WERI-Rb-1 (cell line): ENCODE data around the gene PCDHAC1.
A peak's percentile ranks its signal among the peaks of the same experiment; 100 is the strongest.

Experiments
- DNase-seq: peaks from one replicate; pipeline ENCODE4 v3.0.0-alpha.2; 2020
- H3K27ac ChIP-seq: fragments of 250-450 bp; sonication (Bioruptor Pico); 2 replicates; pipeline ENCODE4 v1.5.1; 2020; ENCODE audit warnings: mild to moderate bottlenecking, moderate library complexity
- H3K27me3 ChIP-seq: fragments of 250-450 bp; sonication (Bioruptor Pico); 2 replicates; pipeline ENCODE4 v1.5.1; 2021; ENCODE audit warnings: mild to moderate bottlenecking, low read depth, moderate library complexity; ENCODE audit not compliant: insufficient read depth, severe bottlenecking
- H3K36me3 ChIP-seq: fragments of 250-450 bp; sonication (Bioruptor Pico); 2 replicates; pipeline ENCODE4 v1.5.1; 2020; ENCODE audit warnings: mild to moderate bottlenecking, moderate library complexity
- H3K4me3 ChIP-seq: 2 replicates; pipeline ENCODE4 v1.5.1; 2011; ENCODE audit warnings: low read depth, mild to moderate bottlenecking, control low read depth, low read length
- H3K9me3 ChIP-seq: fragments of 250-450 bp; sonication (Bioruptor Pico); 2 replicates; pipeline ENCODE4 v1.5.1; 2021; ENCODE audit warnings: mild to moderate bottlenecking, moderate library complexity; ENCODE audit not compliant: severe bottlenecking
- CTCF ChIP-seq: IDR thresholded peaks from 2 replicates; pipeline ENCODE4 v1.5.1; 2011; ENCODE audit warnings: low read depth, mild to moderate bottlenecking, control low read depth, inconsistent platforms, low read length

PCDHAC1 gene

GRCh38 chr5:140964356-140964755 is 38.3 kb downstream of the PCDHAC1 start:
- Histone ChIP-seq H3K4me3 (no peak overlapping the region), H3K36me3 (peaks cover 9% of the 10 kb centered on the region), H3K9me3 (no peaks in the 10 kb centered on the region), H3K27ac (peak overlapping the region; percentile 81; the same call in 1 of the 2 replicates), H3K27me3 (no peaks in the 10 kb centered on the region)
- DNase-seq, result no peak
- TF ChIP-seq CTCF, result no peak

- DNase-seq, result no peak
- H3K27ac ChIP-seq, result peak overlapping the region; percentile 81
- H3K27me3 ChIP-seq, result no peaks in the 10 kb centered on the region
- H3K36me3 ChIP-seq, result peaks cover 9% of the 10 kb centered on the region
- peak overlapping the region; percentile 82 for H3K4me3 ChIP-seq
- no peak for TF ChIP-seq CTCF
- H3K9me3 ChIP-seq, result no peaks in the 10 kb centered on the region
Measured at GRCh38 chr5:140965905-140966292, 39.8 kb downstream of the PCDHAC1 start.

DNA sequence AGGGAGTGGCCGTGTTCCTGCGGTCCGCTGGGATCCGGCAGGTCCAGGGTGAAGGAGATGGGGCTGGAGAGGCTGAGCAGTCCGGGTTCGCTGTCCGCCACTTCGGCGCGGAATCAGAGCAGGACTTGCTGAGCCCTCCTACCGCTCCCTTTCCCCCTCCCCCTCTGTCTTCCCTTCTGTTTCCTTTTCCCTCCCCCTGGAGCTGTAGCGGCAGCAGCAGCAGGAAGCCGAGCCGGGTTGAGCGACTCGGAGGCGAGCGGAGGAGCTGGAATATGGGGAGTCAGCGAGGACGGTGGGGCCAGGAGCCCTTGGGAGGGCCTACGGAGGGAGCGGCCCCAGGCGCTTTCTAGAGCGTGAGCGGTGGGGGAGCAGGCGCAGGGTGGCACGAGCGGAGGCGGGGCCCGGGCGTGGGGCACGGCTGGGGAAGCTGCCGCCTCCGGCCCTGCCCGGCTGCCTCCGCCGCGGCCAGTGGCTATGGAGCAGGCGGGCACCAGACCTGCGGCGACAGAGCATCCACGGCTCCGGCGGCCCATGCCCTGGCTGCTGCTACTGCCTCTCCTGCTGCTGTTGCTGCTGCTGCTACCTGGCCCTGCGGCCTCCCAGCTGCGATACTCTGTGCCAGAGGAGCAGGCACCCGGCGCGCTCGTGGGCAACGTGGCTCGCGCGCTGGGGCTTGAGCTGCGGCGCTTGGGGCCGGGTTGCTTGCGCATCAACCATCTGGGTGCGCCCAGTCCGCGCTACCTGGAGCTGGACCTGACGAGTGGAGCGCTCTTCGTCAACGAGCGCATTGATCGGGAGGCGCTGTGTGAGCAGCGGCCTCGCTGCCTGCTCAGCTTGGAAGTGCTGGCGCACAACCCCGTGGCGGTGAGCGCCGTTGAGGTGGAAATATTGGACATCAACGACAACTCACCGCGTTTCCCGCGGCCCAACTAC is 40.5 kb downstream of the PCDHAC1 start, which contains the start of gene PCDHAC2:
TSS of gene PCDHAC2 (plus strand) at position 184 of the 933 bp plus-strand sequence. CDS start at position 475, 291 bp downstream.
- H3K4me3 ChIP-seq, result peak within 1 kb of the TSS; percentile 82
- TF ChIP-seq CTCF, result no peak
- no peaks in the 10 kb centered on the region for H3K9me3 ChIP-seq
- peaks cover 9% of the 10 kb centered on the region for H3K36me3 ChIP-seq
- no peaks in the 10 kb centered on the region for H3K27me3 ChIP-seq
- H3K27ac ChIP-seq, result peak within 1 kb of the TSS; percentile 81
- peak; percentile 89 for DNase-seq

DNA sequence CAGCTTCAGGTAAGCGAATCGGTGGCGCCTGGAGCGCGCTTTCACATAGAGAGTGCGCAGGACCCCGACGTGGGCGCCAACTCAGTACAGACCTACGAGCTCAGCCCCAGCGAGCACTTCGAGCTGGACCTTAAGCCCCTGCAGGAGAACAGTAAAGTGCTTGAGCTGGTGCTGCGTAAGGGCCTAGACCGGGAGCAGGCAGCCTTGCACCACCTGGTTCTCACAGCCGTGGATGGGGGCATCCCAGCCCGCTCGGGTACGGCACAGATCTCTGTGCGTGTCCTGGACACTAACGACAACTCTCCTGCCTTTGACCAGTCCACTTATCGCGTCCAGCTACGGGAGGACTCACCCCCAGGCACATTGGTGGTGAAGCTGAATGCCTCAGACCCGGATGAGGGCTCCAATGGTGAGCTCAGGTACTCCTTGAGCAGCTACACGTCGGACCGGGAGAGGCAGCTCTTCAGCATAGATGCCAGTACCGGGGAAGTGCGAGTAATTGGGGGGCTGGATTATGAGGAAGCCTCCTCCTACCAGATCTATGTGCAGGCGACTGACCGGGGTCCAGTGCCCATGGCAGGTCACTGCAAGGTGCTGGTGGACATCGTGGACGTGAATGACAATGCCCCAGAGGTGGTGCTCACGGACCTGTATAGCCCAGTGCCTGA is 41.3 kb downstream of the PCDHAC1 start:
- no peak for TF ChIP-seq CTCF
- peaks cover 9% of the 10 kb centered on the region for H3K36me3 ChIP-seq
- H3K27me3 ChIP-seq, result no peaks in the 10 kb centered on the region
- no peak for DNase-seq
- H3K9me3 ChIP-seq, result no peaks in the 10 kb centered on the region
- H3K27ac ChIP-seq, result no peak overlapping the region; the same call in 1 of the 2 replicates
- H3K4me3 ChIP-seq, result no peak overlapping the region

DNA sequence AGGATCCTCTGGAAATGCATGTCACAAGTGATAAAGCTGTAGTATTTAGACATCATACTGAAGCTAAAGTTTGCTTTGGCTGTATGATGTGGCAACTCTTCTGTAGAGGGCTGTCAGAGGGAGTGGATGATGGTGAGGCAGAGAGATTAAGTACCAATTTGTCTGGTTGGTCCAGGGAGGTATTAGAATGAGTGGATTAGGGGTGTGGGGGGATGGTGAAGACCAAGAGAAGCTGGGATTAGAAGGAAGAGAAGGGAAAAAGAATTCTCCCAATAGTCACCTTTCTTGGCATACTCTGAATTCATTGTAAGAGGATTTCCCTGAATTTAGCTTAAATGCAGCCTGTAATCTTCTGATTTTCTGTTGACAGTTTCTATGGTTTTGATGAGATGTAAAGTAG is 43.8 kb downstream of the PCDHAC1 start:
- Histone ChIP-seq H3K9me3 (no peaks in the 10 kb centered on the region), H3K27me3 (no peaks in the 10 kb centered on the region), H3K36me3 (peaks cover 9% of the 10 kb centered on the region), H3K27ac (no peak overlapping the region), H3K4me3 (no peak overlapping the region; the same call in 1 of the 2 replicates)
- TF ChIP-seq CTCF, result no peak
- DNase-seq, result peak; percentile 73
